ENCODE measurements around the gene CALN1.
"Not testable (repeated sequence)": the region's sequence is repeated elsewhere in the genome, so short reads cannot be mapped to it uniquely, and the experiment has no call there.

The CALN1 gene

DNA sequence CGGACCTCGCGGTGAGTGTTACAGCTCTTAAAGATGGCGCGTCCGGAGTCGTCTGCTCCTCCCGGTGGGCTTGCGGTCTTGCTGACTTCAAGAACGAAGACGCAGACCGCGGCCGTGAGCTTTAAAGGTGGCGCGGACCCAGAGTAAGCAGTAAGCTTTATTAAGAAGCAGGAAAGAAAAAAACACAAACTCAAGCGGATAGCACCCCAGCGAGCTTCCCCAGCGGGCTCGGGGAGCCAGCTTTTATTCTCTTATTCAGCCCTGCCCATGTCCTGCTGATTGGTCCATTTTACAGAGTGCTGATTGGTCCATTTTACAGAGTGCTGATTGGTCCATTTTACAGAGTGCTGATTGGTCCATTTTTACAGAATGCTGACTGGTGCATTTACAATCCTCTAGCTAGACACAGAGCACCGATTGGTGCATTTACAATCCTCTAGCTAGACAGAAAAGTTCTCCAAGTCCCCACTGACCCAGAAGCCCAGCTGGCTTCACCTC, at the start of gene CALN1:
TSS of gene CALN1 (minus strand) at position 218 of the 498 bp plus-strand sequence.
- not testable (repeated sequence) for H3K4me3 Mint-ChIP-seq; ATAC-seq (replicated peaks); H3K27me3 Mint-ChIP-seq; H3K4me1 Mint-ChIP-seq; H3K27ac Mint-ChIP-seq; H3K36me3 Mint-ChIP-seq; DNase-seq; H3K9me3 Mint-ChIP-seq

DNA sequence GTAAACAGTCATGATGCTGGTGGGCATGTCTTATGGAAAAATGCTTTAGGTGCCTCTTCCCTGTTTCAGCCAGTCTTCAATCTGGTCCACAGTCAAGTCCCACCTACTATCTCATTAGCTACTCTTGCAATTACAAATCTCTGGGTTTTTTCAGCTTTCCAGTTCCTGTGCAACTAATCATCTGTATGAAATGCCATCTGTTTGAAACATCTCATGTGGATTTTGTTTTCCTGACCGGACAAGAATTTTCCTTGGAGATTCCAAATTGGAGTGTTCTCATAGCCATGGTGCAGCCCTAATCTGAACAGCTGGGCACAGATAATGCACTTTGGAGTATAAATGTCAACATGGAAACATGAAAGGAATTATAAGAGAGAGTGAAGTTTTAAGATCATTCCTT, 41.3 kb upstream of the CALN1 start:
- ATAC-seq (replicated peaks) (no peak), DNase-seq (no peak)
- Mint-ChIP-seq H3K4me3 (no peak overlapping the region), H3K4me1 (no peaks in the 10 kb centered on the region), H3K36me3 (no peaks in the 10 kb centered on the region), H3K9me3 (peaks cover 0 to 2% of the 10 kb centered on the region in 2 donors), H3K27me3 (peaks cover 0 to 4% of the 10 kb centered on the region in 2 donors), H3K27ac (no peak overlapping the region)

DNA sequence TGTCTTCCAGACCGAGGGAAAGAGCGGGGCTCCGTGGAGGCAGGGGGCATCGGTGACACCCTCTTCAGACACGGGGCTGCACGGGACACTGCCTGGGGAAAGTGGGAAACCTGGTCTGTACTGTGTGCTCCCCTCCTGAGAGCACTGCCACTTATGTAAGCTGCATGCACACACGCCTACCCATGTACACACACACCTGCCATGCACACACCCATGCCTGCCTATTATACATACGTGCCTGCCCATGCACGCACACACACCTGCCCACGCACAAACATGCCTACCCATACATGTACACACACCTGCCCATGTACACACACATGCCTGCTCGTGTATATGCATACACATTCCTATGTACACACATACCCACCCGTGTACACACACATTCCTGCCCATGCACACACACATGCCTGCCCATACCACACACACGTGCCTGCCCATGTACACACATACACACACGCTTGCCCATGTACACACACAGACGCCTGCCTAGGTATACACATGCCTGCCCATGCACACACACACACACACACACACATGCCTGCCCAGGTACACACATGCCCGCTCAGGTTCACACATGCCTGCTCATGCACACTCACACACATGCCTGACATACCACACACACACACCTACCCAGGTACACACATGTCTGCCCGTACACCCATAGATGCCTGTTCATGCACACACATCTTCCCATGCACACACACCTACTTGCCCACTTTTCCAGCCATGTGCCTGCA, 35.5 kb upstream of the CALN1 start:
- DNase-seq (no peak), ATAC-seq (replicated peaks) (no peak)
- no peak overlapping the region for H3K27ac Mint-ChIP-seq
- no peaks in the 10 kb centered on the region for H3K36me3 Mint-ChIP-seq
- peaks cover 26 to 31% of the 10 kb centered on the region in 2 donors for H3K27me3 Mint-ChIP-seq
- H3K4me1 Mint-ChIP-seq = peaks cover 13 to 16% of the 10 kb centered on the region in 2 donors
- H3K9me3 Mint-ChIP-seq = peaks cover 0 to 2% of the 10 kb centered on the region in 2 donors
- no peak overlapping the region for H3K4me3 Mint-ChIP-seq

GRCh38 chr7:72446591-72447462, 34.7 kb upstream of the CALN1 start:
- no peak for ATAC-seq (replicated peaks)
- H3K9me3 Mint-ChIP-seq = no peaks in the 10 kb centered on the region
- H3K36me3 Mint-ChIP-seq = no peaks in the 10 kb centered on the region
- no peak for DNase-seq
- no peak overlapping the region for H3K4me3 Mint-ChIP-seq
- peaks cover 13 to 16% of the 10 kb centered on the region in 2 donors for H3K4me1 Mint-ChIP-seq
- H3K27ac Mint-ChIP-seq = no peak overlapping the region
- H3K27me3 Mint-ChIP-seq = peaks cover 29 to 35% of the 10 kb centered on the region in 2 donors

DNA sequence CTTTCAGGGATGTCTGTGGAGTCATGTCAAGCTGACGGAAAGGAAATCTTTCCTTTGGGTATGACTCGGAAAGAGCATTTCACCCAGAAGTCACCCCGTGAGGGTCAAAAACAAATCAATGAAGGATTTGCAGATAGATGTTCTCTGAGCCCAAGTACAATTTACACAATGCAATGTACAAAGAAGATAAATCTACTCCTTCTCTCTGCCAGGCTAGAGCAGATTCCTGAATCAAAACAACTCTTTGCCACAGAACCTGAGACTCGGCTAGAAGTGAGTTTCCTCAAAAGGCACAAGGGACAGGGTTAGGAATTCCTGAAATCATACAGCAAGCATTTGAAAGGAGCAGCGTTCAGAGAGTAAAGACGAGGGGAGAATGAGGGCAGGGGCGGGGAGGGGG, 34.0 kb upstream of the CALN1 start:
- peaks cover 13 to 16% of the 10 kb centered on the region in 2 donors for H3K4me1 Mint-ChIP-seq
- no peak overlapping the region for H3K4me3 Mint-ChIP-seq
- DNase-seq = no peak
- no peak for ATAC-seq (replicated peaks)
- no peaks in the 10 kb centered on the region for H3K9me3 Mint-ChIP-seq
- H3K27me3 Mint-ChIP-seq = peaks cover 31 to 39% of the 10 kb centered on the region in 2 donors
- H3K27ac Mint-ChIP-seq = no peak overlapping the region
- H3K36me3 Mint-ChIP-seq = no peaks in the 10 kb centered on the region

- peaks cover 31 to 43% of the 10 kb centered on the region in 2 donors for H3K27me3 Mint-ChIP-seq
- no peaks in the 10 kb centered on the region for H3K36me3 Mint-ChIP-seq
- no peak overlapping the region for H3K4me3 Mint-ChIP-seq
- DNase-seq (no peak), ATAC-seq (replicated peaks) (no peak)
- no peaks in the 10 kb centered on the region for H3K9me3 Mint-ChIP-seq
- no peak overlapping the region for H3K27ac Mint-ChIP-seq
- H3K4me1 Mint-ChIP-seq = peaks cover 13 to 16% of the 10 kb centered on the region in 2 donors
These were observed 33.4 kb upstream of the CALN1 start for GRCh38 chr7:72445580-72445979.

- Mint-ChIP-seq H3K27me3 (peaks cover 31 to 43% of the 10 kb centered on the region in 2 donors), H3K4me1 (peaks cover 13 to 16% of the 10 kb centered on the region in 2 donors), H3K9me3 (no peaks in the 10 kb centered on the region), H3K27ac (no peak overlapping the region), H3K36me3 (no peaks in the 10 kb centered on the region), H3K4me3 (no peak overlapping the region)
- peak; percentile 76 to 78 for ATAC-seq (replicated peaks)
- no peak for DNase-seq
These were observed 32.9 kb upstream of the CALN1 start for GRCh38 chr7:72445075-72445474.

GRCh38 chr7:72444026-72444776, 32.1 kb upstream of the CALN1 start:
- DNase-seq (no peak), ATAC-seq (replicated peaks) (peak; percentile 55 to 56)
- H3K9me3 Mint-ChIP-seq = no peaks in the 10 kb centered on the region
- H3K27ac Mint-ChIP-seq = peak overlapping the region; percentile 31
- peaks cover 31 to 43% of the 10 kb centered on the region in 2 donors for H3K27me3 Mint-ChIP-seq
- H3K4me3 Mint-ChIP-seq = no peak overlapping the region
- H3K4me1 Mint-ChIP-seq = peaks cover 13 to 16% of the 10 kb centered on the region in 2 donors
- no peaks in the 10 kb centered on the region for H3K36me3 Mint-ChIP-seq

GRCh38 chr7:72441791-72442190, 29.7 kb upstream of the CALN1 start:
- no peak overlapping the region for H3K27ac Mint-ChIP-seq

GRCh38 chr7:72438491-72438890, 26.4 kb upstream of the CALN1 start:
- H3K4me1 Mint-ChIP-seq = no peaks in the 10 kb centered on the region
- no peak for DNase-seq
- no peak overlapping the region for H3K4me3 Mint-ChIP-seq
- ATAC-seq (replicated peaks) = no peak
- H3K36me3 Mint-ChIP-seq = no peaks in the 10 kb centered on the region
- H3K27me3 Mint-ChIP-seq = peaks cover 12 to 17% of the 10 kb centered on the region in 2 donors
- peaks cover 0 to 3% of the 10 kb centered on the region in 2 donors for H3K9me3 Mint-ChIP-seq
- no peak overlapping the region for H3K27ac Mint-ChIP-seq

More at GRCh38 chr7:72441791-72442190, 29.7 kb upstream of the CALN1 start:
- no peak for ATAC-seq (replicated peaks)
- H3K36me3 Mint-ChIP-seq = no peaks in the 10 kb centered on the region
- peaks cover 31 to 43% of the 10 kb centered on the region in 2 donors for H3K27me3 Mint-ChIP-seq
- no peak for DNase-seq
- H3K4me1 Mint-ChIP-seq = peaks cover 13 to 16% of the 10 kb centered on the region in 2 donors
- H3K4me3 Mint-ChIP-seq = no peak overlapping the region
- peaks cover 0 to 3% of the 10 kb centered on the region in 2 donors for H3K9me3 Mint-ChIP-seq

DNA sequence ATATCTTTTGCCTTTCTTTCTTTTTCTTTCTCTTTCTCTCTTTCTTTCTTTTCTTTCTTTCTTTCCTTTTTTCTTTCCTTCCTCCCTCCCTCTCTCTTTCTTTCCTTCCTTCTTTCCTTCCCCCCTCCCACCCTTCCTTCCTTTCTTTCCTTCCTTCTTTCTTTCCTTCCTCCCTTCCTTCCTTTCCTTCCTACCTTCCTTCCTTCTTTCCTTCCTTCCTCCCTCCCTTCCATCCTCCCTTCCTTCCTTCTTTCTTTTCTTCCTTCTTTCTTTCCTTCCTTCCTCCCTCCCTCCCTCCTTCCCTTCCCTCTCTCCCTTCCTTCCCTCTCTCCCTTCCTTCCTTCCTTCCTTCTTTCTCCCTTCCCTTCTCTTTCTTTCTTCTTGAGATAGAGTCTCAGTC, 25.5 kb upstream of the CALN1 start:
- Mint-ChIP-seq H3K27ac (no peak overlapping the region), H3K4me1 (no peaks in the 10 kb centered on the region), H3K9me3 (peaks cover 0 to 3% of the 10 kb centered on the region in 2 donors), H3K27me3 (peaks cover 5 to 12% of the 10 kb centered on the region in 2 donors), H3K36me3 (no peaks in the 10 kb centered on the region), H3K4me3 (no peak overlapping the region)
- no peak for DNase-seq
- ATAC-seq (replicated peaks) = no peak

DNA sequence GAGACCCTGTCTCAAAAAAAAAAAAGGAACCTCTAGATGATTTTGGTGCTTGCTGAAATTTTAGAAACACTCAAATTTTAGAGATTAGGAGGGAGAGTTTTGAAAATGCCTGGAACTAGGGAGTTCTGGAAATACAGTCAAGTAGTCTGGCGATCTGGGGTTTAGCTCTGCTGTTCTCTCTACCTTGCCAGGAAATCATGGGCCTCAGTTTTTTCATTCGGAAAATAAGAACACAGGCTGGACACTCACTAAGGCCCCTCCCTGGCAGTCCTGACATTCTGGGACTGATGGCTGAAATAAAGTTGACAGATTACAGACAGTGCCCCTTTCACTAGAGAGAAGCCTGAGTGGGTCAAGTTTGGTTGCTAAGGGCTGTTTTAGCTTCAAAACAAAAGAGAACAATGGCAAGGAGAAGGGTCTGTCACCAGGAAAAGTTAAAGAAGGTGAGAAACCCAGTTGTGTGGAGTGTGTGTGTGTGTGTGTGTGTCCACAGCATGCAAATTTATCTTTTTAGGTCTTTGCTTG, 25.0 kb upstream of the CALN1 start:
- Mint-ChIP-seq H3K9me3 (peaks cover 0 to 3% of the 10 kb centered on the region in 2 donors), H3K27me3 (peaks cover 5 to 11% of the 10 kb centered on the region in 2 donors), H3K36me3 (no peaks in the 10 kb centered on the region), H3K27ac (no peak overlapping the region), H3K4me3 (no peak overlapping the region), H3K4me1 (no peaks in the 10 kb centered on the region)
- ATAC-seq (replicated peaks) (no peak), DNase-seq (no peak)

- ATAC-seq (replicated peaks) = no peak
- no peaks in the 10 kb centered on the region for H3K36me3 Mint-ChIP-seq
- peaks cover 0 to 3% of the 10 kb centered on the region in 2 donors for H3K9me3 Mint-ChIP-seq
- no peaks in the 10 kb centered on the region for H3K4me1 Mint-ChIP-seq
- no peak overlapping the region for H3K4me3 Mint-ChIP-seq
- peaks cover 0 to 3% of the 10 kb centered on the region in 2 donors for H3K27me3 Mint-ChIP-seq
- DNase-seq = no peak
- no peak overlapping the region for H3K27ac Mint-ChIP-seq
These were observed 23.9 kb upstream of the CALN1 start for GRCh38 chr7:72435925-72436480.
